Measurements from ENCODE around the gene PRKCZ.

GRCh38 chr1:2174348-2175054 is 124.3 kb downstream of the PRKCZ start:
- TF ChIP-seq CTCF (conservative IDR thresholded peaks at IDR 0.05; ENCODE audit: low read depth, low read length): peak; percentile 99
- no peak for TF ChIP-seq EZH2 (IDR thresholded peaks at IDR 0.05; ENCODE audit: low read length, unreplicated experiment)
- TF ChIP-seq EZH2phosphoT487 (IDR thresholded peaks at IDR 0.05; ENCODE audit: borderline replicate concordance, low read length): no peak

Measured in PC-3 (cell line).